Esophagus muscularis mucosa (tissue), 4 donors: ENCODE results near the gene GABRP. TPM values are rescaled to one million over a fixed set of nuclear protein-coding genes. Genes with fewer than 3 reads are reported as not detected.
A peak's percentile ranks its signal among the peaks of the same experiment; 100 is the strongest.

Experiments
- DNase-seq: peaks from one replicate; pipeline ENCODE4 v3.0.0-alpha.2; 2017; ENCODE audit errors: extremely low spot score
- H3K27ac ChIP-seq, 4 donors: fragments of 200-600 bp; sonication (generic); replicated peaks in 1 of 4; 1 replicate in 3 of 4; 2 replicates in 1 of 4; pipeline ENCODE4 v1.5.1; 2016 to 2019; ENCODE audit warnings: mild to moderate bottlenecking in 1 of 4
- H3K27me3 ChIP-seq, 4 donors: fragments of 200-600 bp; sonication (generic); one replicate each; pipeline versions ENCODE4 v1.5.1 to v1.6.0; 2016 to 2019
- H3K36me3 ChIP-seq, 4 donors: fragments of 200-600 bp; sonication (generic); one replicate each; pipeline ENCODE4 v1.5.1; 2016 to 2019
- H3K4me1 ChIP-seq, 4 donors: fragments of 200-600 bp; sonication (generic); one replicate each; pipeline ENCODE4 v1.5.1; 2016 to 2019
- H3K4me3 ChIP-seq, 4 donors: fragments of 200-600 bp; sonication (generic); 1 replicate in 2 of 4; 2 replicates in 2 of 4; pipeline ENCODE4 v1.5.1; 2016 to 2019; ENCODE audit warnings: mild to moderate bottlenecking in 4 of 4, moderate library complexity in 1 of 4
- H3K9me3 ChIP-seq, 4 donors: fragments of 200-600 bp; sonication (generic); 1 replicate in 3 of 4; 2 replicates in 1 of 4; pipeline ENCODE4 v1.5.1; 2016 to 2019
- EP300 ChIP-seq: sonication (generic); formaldehyde crosslinking; IDR thresholded peaks from one replicate; pipeline ENCODE4 v1.6.1; 2017; ENCODE audit warnings: antibody characterized with exemption
- POLR2A ChIP-seq: fragments of 450-650 bp; IDR thresholded peaks from one replicate; pipeline ENCODE4 v1.6.1; 2017; ENCODE audit warnings: antibody characterized with exemption, moderate library complexity, mild to moderate bottlenecking, low read depth
- POLR2AphosphoS5 ChIP-seq, 2 donors: sonication (generic); formaldehyde crosslinking; IDR thresholded peaks; one replicate each; pipeline ENCODE4 v1.6.1; 2017; ENCODE audit warnings: antibody characterized with exemption in 2 of 2
- WGBS: methylation state at CpG from one replicate; pipeline ENCODE4 v1.1.5; 2018; 5-methylcytosine and 5-hydroxymethylcytosine counted together
- intact Hi-C: fragments of 100-400 bp; cut with DNase I; formaldehyde crosslinking; loops from one replicate; pipeline ENCODE4 v1.15.1; 2023
- total RNA-seq, 4 donors: library from RNA; depleted of rRNA; stranded (reverse); fragments of >200 nt; gene quantifications; one replicate each; pipeline versions ENCODE4 v1.1.0 to v1.2.1, GENCODE V29; 2016
- TF ChIP-seq, protein P1 (sequence below), 3 experiments: fragments of 200-600 bp in 2 of 3; fragments of 450-650 bp in 1 of 3; sonication (generic) in 2 of 3; IDR thresholded peaks; one replicate each; pipeline ENCODE4 v1.5.1; 2017 to 2019; ENCODE audit warnings: antibody characterized with exemption in 3 of 3, mild to moderate bottlenecking in 2 of 3, moderate library complexity in 1 of 3

Gene GABRP
- total RNA-seq, 4 donors from 2014 or later = 0.42 TPM; not detected in 3

DNA sequence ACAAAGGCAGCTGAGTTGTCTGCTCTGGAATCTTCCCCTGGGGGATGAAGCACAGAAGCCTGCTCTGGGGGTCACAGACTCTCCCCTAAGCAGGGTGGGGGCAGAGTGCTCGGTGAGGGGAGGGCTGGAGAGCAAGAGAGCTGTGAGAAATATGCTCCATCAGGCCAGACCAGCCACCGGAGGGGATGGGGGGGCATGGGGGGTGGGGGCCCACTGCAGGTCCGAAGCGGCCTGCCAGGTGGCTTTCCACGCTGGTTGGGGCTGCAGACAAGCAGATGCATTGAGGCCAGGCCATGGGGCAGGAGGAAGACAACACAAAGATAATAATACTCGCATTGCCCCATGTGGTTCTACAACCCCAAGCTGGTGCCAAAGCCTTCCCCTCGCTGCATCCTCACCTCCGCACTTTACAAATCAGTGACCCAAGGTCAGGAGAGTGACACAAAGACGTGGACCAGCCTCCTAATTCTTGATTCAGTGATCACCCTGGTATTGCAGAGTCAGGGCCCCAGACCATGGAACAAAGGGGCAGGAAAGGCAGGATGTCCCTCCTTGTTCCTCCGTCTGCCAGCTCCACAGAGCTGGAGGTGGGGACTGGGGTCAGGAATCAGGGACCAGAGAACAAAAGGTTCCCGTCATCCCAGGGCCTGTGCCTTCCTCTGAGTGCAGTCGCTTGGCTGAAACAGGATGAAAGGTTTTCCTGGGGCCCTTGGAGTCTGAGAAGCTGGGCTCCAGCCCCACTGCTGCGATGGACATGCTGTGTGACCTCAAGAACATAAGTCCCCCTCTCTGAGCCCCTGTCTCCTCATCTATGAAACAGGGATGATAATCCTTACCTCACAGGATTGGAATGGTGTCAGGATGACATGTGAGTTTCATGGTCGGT lies 37.2 kb upstream of the GABRP start:
- H3K4me1 ChIP-seq = peaks cover 24 to 46% (median 29%) of the 10 kb centered on the region in 4 donors
- H3K4me3 ChIP-seq = no peak overlapping the region
- H3K36me3 ChIP-seq = no peaks in the 10 kb centered on the region
- intact Hi-C loops = loop anchor here (10.0 kb wide), 1 partner anchor 598 kb away; no protein-coding TSS in a partner anchor
- TF ChIP-seq EP300 = no peak
- TF ChIP-seq POLR2A = no peak
- TF ChIP-seq, protein P1, sequence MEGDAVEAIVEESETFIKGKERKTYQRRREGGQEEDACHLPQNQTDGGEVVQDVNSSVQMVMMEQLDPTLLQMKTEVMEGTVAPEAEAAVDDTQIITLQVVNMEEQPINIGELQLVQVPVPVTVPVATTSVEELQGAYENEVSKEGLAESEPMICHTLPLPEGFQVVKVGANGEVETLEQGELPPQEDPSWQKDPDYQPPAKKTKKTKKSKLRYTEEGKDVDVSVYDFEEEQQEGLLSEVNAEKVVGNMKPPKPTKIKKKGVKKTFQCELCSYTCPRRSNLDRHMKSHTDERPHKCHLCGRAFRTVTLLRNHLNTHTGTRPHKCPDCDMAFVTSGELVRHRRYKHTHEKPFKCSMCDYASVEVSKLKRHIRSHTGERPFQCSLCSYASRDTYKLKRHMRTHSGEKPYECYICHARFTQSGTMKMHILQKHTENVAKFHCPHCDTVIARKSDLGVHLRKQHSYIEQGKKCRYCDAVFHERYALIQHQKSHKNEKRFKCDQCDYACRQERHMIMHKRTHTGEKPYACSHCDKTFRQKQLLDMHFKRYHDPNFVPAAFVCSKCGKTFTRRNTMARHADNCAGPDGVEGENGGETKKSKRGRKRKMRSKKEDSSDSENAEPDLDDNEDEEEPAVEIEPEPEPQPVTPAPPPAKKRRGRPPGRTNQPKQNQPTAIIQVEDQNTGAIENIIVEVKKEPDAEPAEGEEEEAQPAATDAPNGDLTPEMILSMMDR (IDR thresholded peaks at IDR 0.05) = no peak
- TF ChIP-seq POLR2AphosphoS5 (IDR thresholded peaks at IDR 0.05) = no peak
- no peaks in the 10 kb centered on the region for H3K9me3 ChIP-seq
- H3K27ac ChIP-seq = peak overlapping the region in 3 of 4 donors; percentile 3 to 52 (median 15)
- peak; percentile 88 for DNase-seq
- H3K27me3 ChIP-seq = peaks cover 0 to 47% (median 0%) of the 10 kb centered on the region in 4 donors
- WGBS = 72% methylated on average over 13 of the region's 14 CpGs

DNA sequence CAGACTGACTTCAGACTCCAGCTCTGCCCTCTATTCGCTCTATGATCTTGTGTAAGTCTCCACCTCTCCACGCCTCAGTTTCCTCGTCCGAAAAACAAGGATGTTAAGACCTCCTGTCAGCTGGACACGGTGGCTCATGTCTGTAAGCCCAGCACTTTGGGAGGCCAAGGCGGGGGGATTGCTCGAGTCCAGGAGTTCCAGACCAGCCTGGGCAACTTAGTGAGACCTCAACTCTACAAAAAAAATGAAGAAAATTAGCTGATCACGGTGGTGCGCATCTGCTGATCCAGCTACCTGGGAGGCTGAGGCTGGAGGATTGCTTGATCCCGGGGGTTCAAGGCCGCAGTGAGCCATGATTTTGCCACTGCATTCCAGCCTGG lies 36.6 kb upstream of the GABRP start:
- H3K4me3 ChIP-seq = no peak overlapping the region
- H3K4me1 ChIP-seq = peaks cover 24 to 52% (median 32%) of the 10 kb centered on the region in 4 donors
- no peaks in the 10 kb centered on the region for H3K36me3 ChIP-seq
- H3K9me3 ChIP-seq = no peaks in the 10 kb centered on the region
- TF ChIP-seq POLR2AphosphoS5 (IDR thresholded peaks at IDR 0.05) = no peak
- TF ChIP-seq, protein P1 (IDR thresholded peaks at IDR 0.05) = no peak
- TF ChIP-seq POLR2A = no peak
- TF ChIP-seq EP300 = no peak
- H3K27me3 ChIP-seq = peaks cover 0 to 49% (median 0%) of the 10 kb centered on the region in 4 donors
- DNase-seq = peak; percentile 82
- WGBS = 90% methylated on average over 11 of the region's 11 CpGs
- intact Hi-C loops = loop anchor here (10.0 kb wide), 1 partner anchor 598 kb away; no protein-coding TSS in a partner anchor
- no peak overlapping the region for H3K27ac ChIP-seq

DNA sequence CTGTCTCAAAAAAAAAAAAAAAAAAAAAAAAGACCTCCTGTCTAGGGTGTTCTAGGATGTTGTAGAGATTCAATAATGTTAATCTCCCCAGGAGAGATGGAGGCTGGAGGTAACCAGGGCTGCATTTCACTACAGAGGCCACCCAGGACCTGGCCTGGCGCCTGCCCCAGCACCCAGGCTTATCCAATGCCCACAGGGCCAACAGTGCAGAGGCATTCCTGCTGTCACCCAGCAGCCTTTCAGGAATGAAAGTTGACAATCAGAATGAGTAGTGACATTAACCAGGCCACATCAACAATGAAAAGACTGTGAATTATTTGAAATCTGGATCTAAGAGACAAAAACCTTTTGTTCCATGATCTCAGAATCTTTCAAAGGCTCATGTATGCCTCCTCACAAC lies 36.2 kb upstream of the GABRP start:
- H3K9me3 ChIP-seq = no peaks in the 10 kb centered on the region

DNA sequence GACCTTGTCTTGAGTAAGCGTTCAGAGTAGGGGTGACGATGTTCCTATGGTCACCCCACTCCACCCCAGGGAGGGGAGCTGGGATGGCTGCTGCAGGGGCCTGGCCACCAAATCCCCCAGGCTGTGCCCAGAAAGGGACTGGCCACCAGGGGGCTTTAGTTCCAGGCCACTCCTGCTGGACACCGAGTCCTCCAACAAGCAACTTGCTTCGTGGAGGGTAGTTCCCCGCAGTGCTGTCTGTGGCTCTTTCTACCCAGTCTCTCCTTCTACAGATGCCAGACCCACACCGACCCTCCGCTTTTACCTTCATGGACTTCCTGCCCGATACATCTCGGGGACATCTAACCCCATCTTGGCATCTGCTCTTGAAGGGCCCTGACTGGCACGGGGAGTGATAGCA lies 35.7 kb upstream of the GABRP start:
- TF ChIP-seq POLR2AphosphoS5 (IDR thresholded peaks at IDR 0.05) = no peak
- TF ChIP-seq, protein P1 (IDR thresholded peaks at IDR 0.05) = peak in 1 of 3 experiments; percentile 11
- WGBS = 95% methylated on average over 9 of the region's 10 CpGs
- intact Hi-C loops = loop anchor here (10.0 kb wide), 1 partner anchor 597 kb away; no protein-coding TSS in a partner anchor
- no peak overlapping the region for H3K27ac ChIP-seq
- H3K36me3 ChIP-seq = no peaks in the 10 kb centered on the region
- H3K9me3 ChIP-seq = no peaks in the 10 kb centered on the region
- no peak overlapping the region for H3K4me3 ChIP-seq
- peaks cover 31 to 58% (median 40%) of the 10 kb centered on the region in 4 donors for H3K4me1 ChIP-seq
- peaks cover 0 to 49% (median 0%) of the 10 kb centered on the region in 4 donors for H3K27me3 ChIP-seq
- peak; percentile 88 for DNase-seq

More for the DNA sequence above, 36.2 kb upstream of the GABRP start:
- DNase-seq = no peak
- H3K36me3 ChIP-seq = no peaks in the 10 kb centered on the region
- no peak for TF ChIP-seq POLR2AphosphoS5 (IDR thresholded peaks at IDR 0.05)
- TF ChIP-seq, protein P1 (IDR thresholded peaks at IDR 0.05) = no peak
- TF ChIP-seq EP300 = no peak
- no peak for TF ChIP-seq POLR2A
- no peak overlapping the region for H3K27ac ChIP-seq
- H3K4me3 ChIP-seq = no peak overlapping the region
- H3K27me3 ChIP-seq = peaks cover 0 to 49% (median 0%) of the 10 kb centered on the region in 4 donors
- intact Hi-C loops = loop anchor here (10.0 kb wide), 1 partner anchor 597 kb away; no protein-coding TSS in a partner anchor
- whole genome bisulfite sequencing = 91% methylated on average over 1 of the region's 1 CpG
- peaks cover 28 to 56% (median 36%) of the 10 kb centered on the region in 4 donors for H3K4me1 ChIP-seq
